ENCODE data around the gene SVEP1.
"Not testable (repeated sequence)": the region's sequence is repeated elsewhere in the genome, so short reads cannot be mapped to it uniquely, and the experiment has no call there.

The SVEP1 gene

DNA sequence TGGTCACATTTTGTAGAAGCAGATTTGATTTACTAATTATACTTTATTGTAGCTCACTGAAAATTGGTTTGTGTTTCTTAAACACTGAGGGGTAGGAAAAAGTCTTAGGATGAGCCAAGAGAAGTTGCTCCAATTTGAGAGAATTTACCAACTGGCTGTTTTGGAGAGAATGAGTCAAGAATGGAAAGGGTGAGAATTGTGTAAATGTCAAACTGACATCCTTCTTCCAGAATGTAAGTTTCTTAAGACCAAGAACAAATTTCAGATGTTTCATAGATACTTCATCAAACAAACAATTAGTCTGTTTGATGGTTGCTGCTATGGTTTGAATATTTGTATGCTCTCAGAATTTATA is 135.7 kb downstream of the SVEP1 start:
- DNase-seq (ENCODE audit: low read depth): no peak

GRCh38 chr9:110443146-110443865 is 136.2 kb downstream of the SVEP1 start:
- DNase-seq (ENCODE audit: low read depth): no peak

DNA sequence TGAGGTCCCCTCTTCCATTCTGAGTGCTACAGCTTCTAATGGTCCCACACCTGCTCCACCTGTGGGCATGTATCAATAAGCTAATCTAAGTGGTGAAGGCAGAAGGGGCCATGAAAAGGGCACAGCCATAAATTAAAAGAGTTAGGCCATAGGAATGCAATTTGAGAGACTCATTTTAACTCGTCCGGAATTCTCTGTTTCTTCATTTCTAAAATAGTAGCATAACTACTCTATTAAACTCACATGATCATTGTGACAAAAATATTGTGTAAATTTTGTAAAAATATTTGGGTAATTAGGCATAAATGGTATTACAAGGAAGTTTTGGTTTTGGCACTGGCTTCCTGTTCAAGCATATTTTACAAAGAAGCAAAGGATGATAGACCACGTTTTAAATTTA is 138.7 kb downstream of the SVEP1 start:
- DNase-seq (ENCODE audit: low read depth): no peak

DNA sequence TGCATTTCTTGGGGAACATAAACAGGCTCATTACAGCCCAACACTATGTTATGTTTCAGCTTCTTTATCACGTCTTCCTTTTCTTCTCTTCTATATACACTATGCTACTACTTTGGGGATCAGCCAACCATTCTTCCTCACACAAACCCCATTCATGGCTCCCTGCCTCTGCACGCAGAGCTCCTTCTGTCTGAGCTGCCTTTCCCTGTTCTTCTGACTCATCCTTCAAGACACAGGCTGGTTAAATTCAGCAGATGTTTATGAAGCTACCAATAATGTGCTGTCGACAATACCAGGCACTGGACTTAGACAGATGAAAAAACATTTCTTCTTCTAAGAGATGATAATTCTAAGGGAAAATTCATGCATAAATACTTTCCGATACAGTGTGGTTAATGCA is 139.4 kb downstream of the SVEP1 start:
- no peak for DNase-seq (ENCODE audit: low read depth)

DNA sequence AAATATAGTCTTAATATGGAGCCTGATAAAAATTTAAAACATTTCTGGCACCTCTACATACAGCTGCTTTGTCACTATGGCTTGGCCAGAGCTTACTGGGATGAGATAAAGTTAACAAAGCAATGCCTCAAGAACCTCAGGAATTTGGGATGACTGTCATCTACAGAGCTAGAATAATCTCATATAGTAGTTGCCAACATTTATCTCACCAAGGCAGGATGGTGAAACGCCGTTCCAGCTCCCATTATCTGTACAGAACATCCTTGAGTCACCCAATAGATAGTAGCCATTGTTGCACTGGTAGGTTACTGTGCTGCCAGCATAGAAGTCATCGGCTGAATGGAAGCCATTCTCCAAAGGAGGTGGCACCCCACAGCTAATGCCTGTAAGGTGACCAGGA is 147.3 kb downstream of the SVEP1 start:
- DNase-seq (ENCODE audit: low read depth): no peak

DNA sequence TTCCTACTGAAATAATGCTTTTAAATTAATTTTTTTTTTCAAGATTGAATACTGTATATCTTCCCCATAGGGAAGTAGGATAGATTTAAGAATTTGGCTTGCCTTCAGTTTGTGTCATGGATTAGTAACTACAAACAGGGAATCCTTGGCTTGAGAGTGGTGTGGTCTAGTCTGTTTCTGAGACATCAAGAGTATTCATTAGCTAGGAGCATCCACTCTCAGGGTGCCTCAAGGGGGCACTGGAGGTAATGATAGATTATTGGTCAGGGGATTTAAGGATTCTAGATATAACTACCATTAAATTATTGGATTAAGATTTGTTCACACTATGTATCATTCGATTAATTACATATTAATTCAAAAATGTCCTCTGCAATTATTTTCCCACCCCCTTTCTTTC is 150.1 kb downstream of the SVEP1 start:
- no peak for DNase-seq (ENCODE audit: low read depth)

GRCh38 chr9:110427497-110428104 is 151.9 kb downstream of the SVEP1 start:
- DNase-seq (ENCODE audit: low read depth): no peak

- DNase-seq (ENCODE audit: low read depth): no peak
Measured at GRCh38 chr9:110426052-110426709, 153.4 kb downstream of the SVEP1 start.

- DNase-seq (ENCODE audit: low read depth): no peak
Measured at GRCh38 chr9:110414471-110414870, 165.1 kb downstream of the SVEP1 start.

DNA sequence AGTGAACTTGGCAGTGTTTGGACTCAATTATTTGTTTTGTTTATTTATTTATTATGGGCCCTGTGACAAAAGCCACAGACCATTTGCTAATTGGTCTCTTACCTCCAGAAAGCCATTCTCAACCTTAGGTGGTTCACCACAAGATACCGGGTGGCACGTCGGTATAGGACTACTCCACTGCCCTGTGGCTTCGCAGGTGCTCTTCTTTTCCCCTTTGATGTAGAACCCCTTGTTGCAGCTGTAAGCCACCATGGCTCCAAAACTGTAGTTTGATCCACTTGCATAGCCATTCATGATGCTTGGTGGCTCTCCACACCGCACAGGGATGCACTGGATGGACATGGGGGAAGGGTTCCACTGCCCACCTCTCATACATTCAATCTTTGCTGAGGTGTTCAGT is 168.6 kb downstream of the SVEP1 start:
- DNase-seq (ENCODE audit: low read depth): no peak

GRCh38 chr9:110408598-110408997 is 170.9 kb downstream of the SVEP1 start:
- DNase-seq (ENCODE audit: low read depth): no peak

GRCh38 chr9:110405858-110406443 is 173.6 kb downstream of the SVEP1 start:
- DNase-seq (ENCODE audit: low read depth): no peak

GRCh38 chr9:110404473-110404872 is 175.1 kb downstream of the SVEP1 start:
- no peak for DNase-seq (ENCODE audit: low read depth)

GRCh38 chr9:110399983-110400382 is 179.6 kb downstream of the SVEP1 start:
- DNase-seq (ENCODE audit: low read depth): no peak

- not testable (repeated sequence) for DNase-seq (ENCODE audit: low read depth)
Measured at GRCh38 chr9:110398992-110399391, 180.5 kb downstream of the SVEP1 start.

DNA sequence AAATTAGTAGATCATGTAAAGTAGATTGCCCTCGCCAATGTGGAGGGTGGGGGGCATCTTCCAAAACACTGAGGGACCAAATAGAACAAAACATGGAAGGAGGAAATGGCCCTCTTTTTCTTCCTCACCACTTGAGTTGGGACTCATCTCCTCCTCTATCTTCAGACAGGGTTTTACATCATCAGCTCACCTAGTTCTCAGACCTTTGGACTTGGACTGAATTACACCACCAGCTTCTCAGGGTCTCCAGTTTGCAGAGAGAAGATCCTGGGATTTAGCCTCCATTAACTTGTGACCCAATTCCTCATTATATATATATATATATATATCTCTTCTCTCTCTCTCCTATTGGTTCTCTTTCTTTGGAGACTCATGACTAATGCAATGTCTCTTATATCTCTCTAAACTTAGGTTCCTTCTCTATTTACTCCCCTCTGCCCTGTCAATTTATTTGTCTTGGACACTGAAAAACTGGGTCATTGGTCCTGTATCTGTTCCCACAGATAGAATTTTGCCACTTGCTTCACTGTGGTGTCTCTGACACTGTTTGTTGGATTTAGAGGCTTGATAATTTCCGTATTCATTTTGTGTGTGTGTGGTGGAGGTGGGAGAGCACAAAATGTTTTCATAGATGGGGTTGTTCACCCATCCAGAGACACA is 187.6 kb downstream of the SVEP1 start:
- DNase-seq (ENCODE audit: low read depth): no peak

DNA sequence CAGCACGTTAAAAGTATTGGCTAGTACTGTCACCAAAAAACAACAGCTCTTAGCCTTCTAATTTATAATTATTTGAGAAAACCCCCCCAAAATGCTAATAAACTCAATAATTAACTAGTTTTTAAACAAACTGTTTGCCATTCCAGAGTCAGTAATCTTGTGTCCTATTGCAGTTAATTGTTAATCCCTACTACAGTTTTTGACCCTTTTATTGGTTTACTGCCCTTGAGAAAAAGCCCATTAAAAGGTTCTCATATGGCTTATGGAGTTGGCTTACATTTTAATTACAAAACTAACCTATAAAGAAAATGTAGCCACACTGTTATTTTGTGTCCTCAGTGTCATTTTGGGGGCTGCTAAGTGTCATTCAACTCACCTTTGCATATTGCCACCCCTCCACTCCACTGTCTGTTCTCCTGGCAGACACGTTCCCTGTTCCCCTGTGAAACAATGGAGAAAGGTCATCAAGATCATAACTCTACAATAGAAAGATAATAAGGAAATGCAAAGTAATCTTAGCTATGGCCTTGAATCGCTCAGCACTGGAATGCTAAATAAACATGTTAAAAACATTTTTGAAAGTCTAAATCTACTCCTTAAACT is 190.3 kb downstream of the SVEP1 start:
- DNase-seq (ENCODE audit: low read depth): no peak

GRCh38 chr9:110383491-110383890 is 196.1 kb downstream of the SVEP1 start:
- no peak for DNase-seq (ENCODE audit: low read depth)

- DNase-seq (ENCODE audit: low read depth): no peak
Measured at GRCh38 chr9:110382731-110383130, 196.8 kb downstream of the SVEP1 start.

GRCh38 chr9:110371411-110372007 is 208.0 kb downstream of the SVEP1 start:
- no peak for DNase-seq (ENCODE audit: low read depth)

DNA sequence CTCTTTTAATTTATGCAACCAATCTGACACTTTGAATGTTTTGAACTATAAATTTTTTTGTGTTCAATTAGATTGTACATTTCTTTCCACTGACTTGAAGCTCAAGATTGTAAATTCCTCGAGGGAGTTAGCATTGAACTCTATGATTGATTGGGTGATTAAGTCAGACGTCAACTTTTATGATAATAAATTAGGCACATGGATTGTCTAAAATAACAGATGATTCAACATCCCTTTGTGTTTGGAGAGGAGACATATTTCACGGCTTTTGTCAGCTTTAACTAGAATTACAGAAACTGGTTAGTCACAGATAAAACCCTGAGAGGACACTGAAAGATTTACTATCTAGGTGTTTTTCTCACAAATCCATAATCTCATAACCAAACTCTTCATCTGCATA is 209.2 kb downstream of the SVEP1 start:
- DNase-seq (ENCODE audit: low read depth): no peak

DNA sequence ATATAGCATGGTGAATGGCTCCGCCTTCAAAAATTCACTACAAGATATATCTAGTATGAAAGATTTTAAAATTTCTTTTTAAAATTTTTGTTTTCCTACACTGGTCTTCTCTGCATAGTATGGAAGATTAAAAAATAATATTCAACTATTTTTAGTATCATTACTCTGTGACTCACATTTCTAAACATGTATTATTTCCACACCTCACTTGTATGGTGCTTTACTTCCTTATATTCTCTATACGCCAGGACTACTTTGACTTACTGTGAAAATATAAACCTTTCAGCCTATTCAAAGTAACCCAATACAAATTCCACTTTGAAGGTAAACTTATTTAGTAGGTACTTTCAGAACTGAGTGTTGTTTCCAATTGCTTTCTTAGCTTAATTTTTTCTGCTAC is 215.1 kb downstream of the SVEP1 start:
- DNase-seq (ENCODE audit: low read depth): no peak
